WERI-Rb-1 (cell line): Measurements from ENCODE around the gene SHE.

Experiments
- DNase-seq: peaks from one replicate; pipeline ENCODE4 v3.0.0-alpha.2; 2020
- H3K27ac ChIP-seq: fragments of 250-450 bp; sonication (Bioruptor Pico); 2 replicates; pipeline ENCODE4 v1.5.1; 2020; ENCODE audit warnings: mild to moderate bottlenecking, moderate library complexity
- H3K27me3 ChIP-seq: fragments of 250-450 bp; sonication (Bioruptor Pico); 2 replicates; pipeline ENCODE4 v1.5.1; 2021; ENCODE audit warnings: mild to moderate bottlenecking, low read depth, moderate library complexity; ENCODE audit not compliant: insufficient read depth, severe bottlenecking
- H3K36me3 ChIP-seq: fragments of 250-450 bp; sonication (Bioruptor Pico); 2 replicates; pipeline ENCODE4 v1.5.1; 2020; ENCODE audit warnings: mild to moderate bottlenecking, moderate library complexity
- H3K4me3 ChIP-seq: 2 replicates; pipeline ENCODE4 v1.5.1; 2011; ENCODE audit warnings: low read depth, mild to moderate bottlenecking, control low read depth, low read length
- H3K9me3 ChIP-seq: fragments of 250-450 bp; sonication (Bioruptor Pico); 2 replicates; pipeline ENCODE4 v1.5.1; 2021; ENCODE audit warnings: mild to moderate bottlenecking, moderate library complexity; ENCODE audit not compliant: severe bottlenecking
- CTCF ChIP-seq: IDR thresholded peaks from 2 replicates; pipeline ENCODE4 v1.5.1; 2011; ENCODE audit warnings: low read depth, mild to moderate bottlenecking, control low read depth, inconsistent platforms, low read length

Gene SHE

GRCh38 chr1:154453161-154453560 is 49.1 kb downstream of the SHE start:
- peaks cover 92% of the 10 kb centered on the region for H3K27me3 ChIP-seq
- no peaks in the 10 kb centered on the region for H3K36me3 ChIP-seq
- H3K9me3 ChIP-seq: peaks cover 22% of the 10 kb centered on the region
- no peak for DNase-seq
- TF ChIP-seq CTCF: no peak
- H3K27ac ChIP-seq: no peak overlapping the region
- H3K4me3 ChIP-seq: no peak overlapping the region

GRCh38 chr1:154448331-154448811 is 53.8 kb downstream of the SHE start:
- H3K27me3 ChIP-seq: peaks cover 91% of the 10 kb centered on the region
- peak; percentile 87 for DNase-seq
- no peak overlapping the region for H3K4me3 ChIP-seq
- no peak overlapping the region for H3K27ac ChIP-seq
- peaks cover 8% of the 10 kb centered on the region for H3K9me3 ChIP-seq
- TF ChIP-seq CTCF: no peak
- no peaks in the 10 kb centered on the region for H3K36me3 ChIP-seq

GRCh38 chr1:154446789-154447188 is 55.4 kb downstream of the SHE start:
- Histone ChIP-seq H3K36me3 (no peaks in the 10 kb centered on the region), H3K27me3 (peaks cover 91% of the 10 kb centered on the region), H3K27ac (no peak overlapping the region), H3K4me3 (no peak overlapping the region), H3K9me3 (peaks cover 8% of the 10 kb centered on the region)
- DNase-seq: no peak
- TF ChIP-seq CTCF: no peak

DNA sequence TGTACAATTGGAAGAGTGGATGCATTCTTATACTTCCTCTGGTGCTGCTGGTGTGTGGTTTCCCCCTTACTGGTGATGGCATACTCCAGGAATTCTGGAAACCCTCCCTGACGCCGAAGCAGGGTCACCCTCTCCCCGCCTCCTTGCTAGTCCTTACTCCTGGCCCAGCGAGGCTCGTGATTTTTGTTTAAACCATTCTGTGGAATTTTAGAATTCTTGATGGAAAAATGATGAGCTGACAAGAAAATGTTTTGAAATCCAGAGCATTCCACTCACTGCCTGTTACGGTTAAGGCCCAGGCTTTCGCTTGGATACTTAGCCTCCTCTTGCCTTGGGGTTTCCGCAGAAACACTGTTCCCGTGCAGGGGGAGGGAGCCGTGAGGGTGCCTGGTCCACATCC is 55.9 kb downstream of the SHE start:
- Histone ChIP-seq H3K36me3 (no peaks in the 10 kb centered on the region), H3K27ac (no peak overlapping the region), H3K9me3 (peaks cover 8% of the 10 kb centered on the region), H3K4me3 (no peak overlapping the region), H3K27me3 (peaks cover 91% of the 10 kb centered on the region)
- no peak for TF ChIP-seq CTCF
- no peak for DNase-seq

DNA sequence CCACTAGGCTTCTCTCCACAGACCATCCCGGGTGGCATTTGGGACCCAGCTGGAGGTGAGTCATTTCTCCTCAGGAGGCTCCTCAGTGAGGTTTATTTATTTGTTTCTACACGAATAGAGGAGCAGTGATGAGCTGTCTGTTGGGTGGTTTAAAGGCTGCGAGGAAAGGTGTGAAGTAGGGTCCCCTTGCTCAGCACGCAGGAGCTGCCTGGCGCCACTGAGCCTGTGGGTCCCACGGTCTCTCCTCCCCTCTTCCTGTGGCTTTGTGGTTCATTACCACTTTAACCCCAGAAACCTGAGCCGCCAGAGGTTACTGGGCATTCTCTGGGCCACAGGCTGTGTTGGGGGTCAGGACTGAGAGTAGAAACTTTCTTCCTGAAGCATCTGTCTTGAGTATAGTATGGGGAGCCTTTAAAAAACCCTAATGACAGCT is 57.2 kb downstream of the SHE start:
- Histone ChIP-seq H3K27me3 (peaks cover 91% of the 10 kb centered on the region), H3K36me3 (no peaks in the 10 kb centered on the region), H3K9me3 (peaks cover 5% of the 10 kb centered on the region), H3K4me3 (no peak overlapping the region), H3K27ac (no peak overlapping the region)
- TF ChIP-seq CTCF: no peak
- DNase-seq: no peak

DNA sequence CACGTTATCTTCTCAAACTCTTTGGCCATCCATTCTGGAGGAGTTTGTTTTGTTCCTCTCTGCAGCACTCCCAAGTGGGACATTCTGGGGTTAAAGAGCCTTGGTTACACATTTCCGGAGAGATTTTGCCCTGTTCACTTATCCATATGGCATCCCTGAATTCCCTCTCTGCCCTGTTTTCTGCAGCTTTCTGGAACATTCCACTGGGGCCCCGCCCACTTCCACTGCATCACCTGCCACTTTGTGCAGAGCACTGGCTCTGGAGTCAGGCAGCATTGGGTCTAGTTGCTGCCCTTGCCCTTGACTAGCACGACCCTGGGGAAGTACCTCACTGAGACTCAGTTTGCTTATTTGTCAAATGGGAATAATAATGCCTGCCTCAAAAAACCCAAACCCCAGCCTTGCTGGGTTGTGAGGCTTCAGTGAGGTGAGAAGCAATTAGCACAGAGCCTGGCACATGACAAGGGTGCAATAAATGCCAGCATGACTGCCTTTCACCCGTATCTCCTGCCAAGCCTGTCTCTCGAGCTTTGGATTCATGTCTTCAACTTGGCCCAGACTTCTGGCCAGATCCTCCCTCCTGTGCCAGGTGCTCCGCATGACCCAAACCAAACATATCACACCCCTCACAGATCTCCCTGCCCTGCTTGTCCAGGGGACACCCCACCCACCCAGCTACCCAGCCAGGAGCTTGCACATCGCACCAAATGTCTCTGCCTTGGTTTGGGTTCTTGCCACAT is 58.8 kb downstream of the SHE start:
- Histone ChIP-seq H3K4me3 (no peak overlapping the region), H3K36me3 (no peaks in the 10 kb centered on the region), H3K27me3 (peaks cover 95% of the 10 kb centered on the region), H3K9me3 (peaks cover 5% of the 10 kb centered on the region), H3K27ac (no peak overlapping the region)
- no peak for DNase-seq
- TF ChIP-seq CTCF: no peak
